ENCODE data around the gene ZNF428. TPM values are rescaled to one million over a fixed set of nuclear protein-coding genes. Genes with fewer than 3 reads are reported as not detected.
A peak's percentile ranks its signal among the peaks of the same experiment; 100 is the strongest.
"Not testable (repeated sequence)": the region's sequence is repeated elsewhere in the genome, so short reads cannot be mapped to it uniquely, and the experiment has no call there.

ZNF428 gene
- total RNA-seq, 1 donor = 37.3 TPM

- Histone ChIP-seq H3K36me3 (ENCODE audit: insufficient read depth, low read length) (peaks cover 10% of the 10 kb centered on the region), H3K4me1 (ENCODE audit: insufficient read depth, low read length) (no peaks in the 10 kb centered on the region), H3K4me3 (ENCODE audit: insufficient read depth, low read length) (no peak overlapping the region), H3K9me3 (ENCODE audit: low read depth, low read length) (no peaks in the 10 kb centered on the region), H3K27ac (ENCODE audit: low read depth, low read length) (no peak overlapping the region), H3K79me2 (ENCODE audit: insufficient read depth, low read length) (peaks cover 16% of the 10 kb centered on the region), H2AFZ (ENCODE audit: low read length) (no peak overlapping the region), H4K20me1 (ENCODE audit: insufficient read depth, low read length) (peaks cover 14% of the 10 kb centered on the region), H3K27me3 (ENCODE audit: insufficient read depth, low read length) (no peaks in the 10 kb centered on the region), H3K4me2 (ENCODE audit: insufficient read depth, low read length) (no peak overlapping the region)
- DNase-seq (ENCODE audit: insufficient read length, low spot score, missing footprints) = peak; percentile 34
- no peak for TF ChIP-seq CTCF (IDR thresholded peaks at IDR 0.05; ENCODE audit: extremely low read depth, low read depth, low read length)
These were observed 12.7 kb downstream of the ZNF428 start for GRCh38 chr19:43606569-43607229.

GRCh38 chr19:43605875-43606568 lies 13.4 kb downstream of the ZNF428 start:
- Histone ChIP-seq H3K4me1 (ENCODE audit: insufficient read depth, low read length) (no peaks in the 10 kb centered on the region), H3K27ac (ENCODE audit: low read depth, low read length) (no peak overlapping the region), H4K20me1 (ENCODE audit: insufficient read depth, low read length) (peaks cover 14% of the 10 kb centered on the region), H3K79me2 (ENCODE audit: insufficient read depth, low read length) (peaks cover 9% of the 10 kb centered on the region), H3K4me3 (ENCODE audit: insufficient read depth, low read length) (no peak overlapping the region), H3K4me2 (ENCODE audit: insufficient read depth, low read length) (no peak overlapping the region), H3K36me3 (ENCODE audit: insufficient read depth, low read length) (peaks cover 7% of the 10 kb centered on the region), H3K27me3 (ENCODE audit: insufficient read depth, low read length) (no peaks in the 10 kb centered on the region), H2AFZ (ENCODE audit: low read length) (no peak overlapping the region), H3K9me3 (ENCODE audit: low read depth, low read length) (no peaks in the 10 kb centered on the region)
- TF ChIP-seq CTCF (IDR thresholded peaks at IDR 0.05; ENCODE audit: extremely low read depth, low read depth, low read length) = no peak
- DNase-seq (ENCODE audit: insufficient read length, low spot score, missing footprints) = peak; percentile 47

- H3K4me2 ChIP-seq (ENCODE audit: insufficient read depth, low read length); H3K4me3 ChIP-seq (ENCODE audit: insufficient read depth, low read length); H4K20me1 ChIP-seq (ENCODE audit: insufficient read depth, low read length); DNase-seq (ENCODE audit: insufficient read length, low spot score, missing footprints); H3K27ac ChIP-seq (ENCODE audit: low read depth, low read length); H2AFZ ChIP-seq (ENCODE audit: low read length); H3K27me3 ChIP-seq (ENCODE audit: insufficient read depth, low read length); H3K9me3 ChIP-seq (ENCODE audit: low read depth, low read length): not testable (repeated sequence)
- Histone ChIP-seq H3K36me3 (ENCODE audit: insufficient read depth, low read length) (peaks cover 18% of the 10 kb centered on the region), H3K79me2 (ENCODE audit: insufficient read depth, low read length) (peaks cover 35% of the 10 kb centered on the region), H3K4me1 (ENCODE audit: insufficient read depth, low read length) (peaks cover 15% of the 10 kb centered on the region)
These were observed 19.1 kb downstream of the ZNF428 start for GRCh38 chr19:43600326-43600725.

GRCh38 chr19:43599635-43600295 lies 19.7 kb downstream of the ZNF428 start:
- H4K20me1 ChIP-seq (ENCODE audit: insufficient read depth, low read length) = peaks cover 1% of the 10 kb centered on the region
- H3K36me3 ChIP-seq (ENCODE audit: insufficient read depth, low read length) = peaks cover 18% of the 10 kb centered on the region
- no peak overlapping the region for H3K27ac ChIP-seq (ENCODE audit: low read depth, low read length)
- H3K4me2 ChIP-seq (ENCODE audit: insufficient read depth, low read length) = no peak overlapping the region
- peaks cover 15% of the 10 kb centered on the region for H3K4me1 ChIP-seq (ENCODE audit: insufficient read depth, low read length)
- DNase-seq (ENCODE audit: insufficient read length, low spot score, missing footprints) = peak; percentile 69
- no peak overlapping the region for H3K4me3 ChIP-seq (ENCODE audit: insufficient read depth, low read length)
- no peaks in the 10 kb centered on the region for H3K27me3 ChIP-seq (ENCODE audit: insufficient read depth, low read length)
- no peak overlapping the region for H2AFZ ChIP-seq (ENCODE audit: low read length)
- TF ChIP-seq CTCF (IDR thresholded peaks at IDR 0.05; ENCODE audit: extremely low read depth, low read depth, low read length) = no peak
- no peaks in the 10 kb centered on the region for H3K9me3 ChIP-seq (ENCODE audit: low read depth, low read length)
- H3K79me2 ChIP-seq (ENCODE audit: insufficient read depth, low read length) = peaks cover 40% of the 10 kb centered on the region
